Activated gamma-delta T cell treated with anti-CD3 and anti-CD28 coated beads, Interleukin-2, amount 50 U/mL, for 16 hours (primary cell): Measurements from ENCODE around the gene CBR3.
"Not testable (repeated sequence)": the region's sequence is repeated elsewhere in the genome, so short reads cannot be mapped to it uniquely, and the experiment has no call there.

Source experiments
- DNase-seq: peaks from one replicate; pipeline ENCODE4 v3.0.0-alpha.2; 2020; ENCODE audit warnings: low read depth

The CBR3 gene

GRCh38 chr21:36134803-36135390, at the start of gene CBR3:
Gene CBR3, plus strand, starts transcription at chr21:36135079. Its CDS starts 114 bp downstream, at chr21:36135193.
- no peak for DNase-seq

GRCh38 chr21:36087362-36088138, 47.3 kb upstream of the CBR3 start:
- DNase-seq: no peak

DNA sequence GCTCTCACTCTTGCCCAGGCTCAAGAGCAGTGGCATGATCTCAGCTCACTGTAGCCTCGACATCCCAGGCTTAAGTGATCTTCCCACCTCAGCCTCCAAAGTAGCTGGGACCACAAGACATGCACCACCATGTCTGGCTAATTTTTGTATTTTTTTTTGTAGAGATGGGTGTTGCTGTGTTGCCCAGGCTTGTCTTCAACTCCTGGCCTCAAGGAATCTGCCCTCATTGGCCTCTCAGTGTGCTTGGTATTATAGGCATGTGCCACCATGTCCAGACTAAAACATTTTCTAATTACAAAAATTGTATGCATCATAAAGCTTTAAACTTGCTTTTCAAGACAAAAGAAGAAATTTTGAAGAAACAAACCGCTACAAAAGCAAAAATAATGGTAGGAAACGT, 44.9 kb upstream of the CBR3 start:
- DNase-seq: no peak

GRCh38 chr21:36092681-36093080, 42.2 kb upstream of the CBR3 start:
- no peak for DNase-seq

DNA sequence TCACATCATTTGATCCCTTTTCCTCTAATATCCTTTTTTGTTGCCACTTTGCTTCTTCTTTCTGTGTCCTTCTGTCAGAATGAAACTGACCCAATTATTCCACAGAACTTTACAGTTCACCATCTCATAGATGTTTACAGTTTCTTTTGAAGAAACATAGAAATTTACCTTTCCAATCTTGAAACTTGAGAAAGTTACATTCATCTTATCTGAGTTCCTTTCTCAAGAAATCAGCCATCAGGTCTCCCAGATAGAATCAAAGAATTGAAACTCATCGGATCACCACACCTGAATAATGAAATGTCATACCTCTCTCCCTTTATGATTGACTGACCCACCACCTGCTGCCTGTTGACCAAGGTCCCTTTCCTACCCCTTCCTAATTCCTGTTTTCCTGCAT, 41.4 kb upstream of the CBR3 start:
- DNase-seq: no peak

GRCh38 chr21:36096398-36097290, 38.2 kb upstream of the CBR3 start:
- DNase-seq: no peak

DNA sequence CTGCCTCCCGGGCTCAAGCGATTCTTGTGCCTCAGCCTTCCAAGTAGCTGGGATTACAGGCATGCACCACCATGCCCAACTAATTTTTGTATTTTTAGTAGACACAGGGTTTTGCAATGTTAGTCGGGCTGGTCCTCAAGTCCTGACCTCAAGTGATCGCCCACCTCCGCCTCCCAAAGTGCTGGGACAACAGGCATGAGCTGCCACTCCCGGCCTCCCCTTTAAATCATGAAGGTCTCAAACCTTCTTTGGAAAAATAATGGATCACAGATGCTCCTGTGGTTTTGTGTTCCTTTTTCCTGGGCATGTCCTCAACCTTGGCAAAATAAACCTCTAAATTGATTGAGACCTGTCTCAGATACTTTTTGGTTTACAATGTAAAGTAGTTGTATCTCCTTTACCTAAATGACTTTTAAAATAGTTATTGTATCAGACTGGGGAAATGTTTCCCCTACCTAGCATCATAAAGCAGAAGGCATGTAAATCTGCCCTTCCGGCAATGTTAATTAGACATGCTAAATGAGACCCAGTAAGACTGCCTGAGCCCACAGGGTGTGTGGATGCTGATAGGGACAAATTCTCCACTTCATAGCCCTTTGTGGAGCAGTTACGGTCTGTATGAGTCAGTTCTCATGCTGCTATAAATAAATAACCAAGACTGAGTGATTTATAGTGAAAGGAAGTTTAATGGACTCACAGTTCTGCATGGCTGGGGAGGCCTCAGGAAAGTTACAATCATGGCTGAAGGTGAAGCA, 37.3 kb upstream of the CBR3 start:
- DNase-seq: no peak

GRCh38 chr21:36098182-36098532, 36.7 kb upstream of the CBR3 start:
- no peak for DNase-seq

DNA sequence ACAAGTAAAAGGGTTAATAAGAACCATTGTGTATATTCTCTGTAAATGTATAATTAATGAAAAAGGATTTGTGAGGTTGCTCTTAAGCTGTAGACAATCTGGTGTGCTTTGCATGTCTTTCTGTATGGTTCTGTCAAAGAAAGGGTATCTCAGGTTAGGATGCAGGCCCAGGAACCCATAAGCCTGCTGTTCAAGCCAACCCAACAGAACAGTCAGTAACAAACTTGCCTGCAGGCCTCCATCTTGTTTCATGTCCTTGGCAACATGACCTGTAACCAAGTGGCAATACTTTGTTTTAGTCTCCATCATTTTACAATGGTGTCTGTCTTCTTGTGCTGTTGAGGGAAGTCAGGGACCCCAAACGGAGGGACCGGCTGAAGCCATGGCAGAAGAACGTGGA, 35.9 kb upstream of the CBR3 start:
- DNase-seq: no peak

DNA sequence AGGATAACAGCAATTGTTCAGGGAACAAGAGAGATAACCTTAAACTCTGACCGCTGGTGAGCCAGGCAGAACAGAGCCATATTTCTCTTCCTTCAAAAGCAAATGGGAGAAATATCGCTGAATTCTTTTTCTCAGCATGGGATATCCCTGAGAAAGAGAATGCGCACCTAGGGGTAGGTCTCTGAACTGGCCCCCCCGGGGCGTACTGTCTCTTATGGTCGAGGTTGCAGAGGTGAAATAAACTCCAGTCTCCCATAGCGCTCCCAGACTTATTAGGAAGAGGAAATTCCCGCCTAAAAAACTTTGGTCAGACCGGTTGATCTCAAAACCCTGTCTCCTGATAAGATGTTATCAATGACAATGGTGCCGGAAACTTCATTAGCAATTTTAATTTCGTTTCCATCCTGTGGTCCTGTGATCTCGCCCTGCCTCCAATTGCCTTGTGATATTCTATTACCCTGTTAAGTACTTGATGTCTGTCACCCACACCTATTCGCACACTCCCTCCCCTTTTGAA, 35.1 kb upstream of the CBR3 start:
- DNase-seq: not testable (repeated sequence)

DNA sequence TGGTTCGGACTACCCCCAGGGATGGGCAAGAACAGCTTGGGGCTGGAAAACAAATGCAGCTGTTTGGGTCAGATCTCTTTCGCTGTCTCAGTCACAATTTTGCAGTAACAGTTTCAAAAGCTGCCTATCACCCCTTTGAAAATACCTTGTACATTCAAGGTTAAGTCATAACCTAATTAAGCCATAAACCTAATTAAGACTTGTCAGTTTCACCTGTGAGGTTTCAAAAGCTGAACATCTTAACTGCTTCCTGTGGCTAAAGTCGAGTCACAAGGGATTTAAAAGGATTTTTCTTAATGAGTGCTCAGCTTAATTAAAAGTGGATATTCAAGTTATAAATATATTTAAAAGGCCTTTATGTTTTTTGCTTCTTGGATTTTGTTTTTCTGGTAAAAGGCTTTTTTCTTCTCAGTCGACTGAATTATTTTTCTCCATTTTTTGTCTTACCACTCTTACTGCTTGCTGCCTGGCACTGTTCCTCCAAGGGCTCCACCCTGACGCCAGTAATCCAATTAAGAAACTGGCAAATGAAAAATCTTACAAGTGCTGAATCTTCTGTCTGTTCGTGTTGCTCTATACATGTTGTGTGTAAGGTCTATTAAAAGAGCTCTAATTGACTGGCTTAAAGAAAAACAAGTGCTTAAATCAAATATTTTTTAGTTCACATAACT, 33.8 kb upstream of the CBR3 start:
- DNase-seq: no peak

- DNase-seq: no peak
Observed at GRCh38 chr21:36103434-36103833, 31.4 kb upstream of the CBR3 start.

GRCh38 chr21:36104317-36105300, 30.3 kb upstream of the CBR3 start:
- DNase-seq: peak; percentile 42

DNA sequence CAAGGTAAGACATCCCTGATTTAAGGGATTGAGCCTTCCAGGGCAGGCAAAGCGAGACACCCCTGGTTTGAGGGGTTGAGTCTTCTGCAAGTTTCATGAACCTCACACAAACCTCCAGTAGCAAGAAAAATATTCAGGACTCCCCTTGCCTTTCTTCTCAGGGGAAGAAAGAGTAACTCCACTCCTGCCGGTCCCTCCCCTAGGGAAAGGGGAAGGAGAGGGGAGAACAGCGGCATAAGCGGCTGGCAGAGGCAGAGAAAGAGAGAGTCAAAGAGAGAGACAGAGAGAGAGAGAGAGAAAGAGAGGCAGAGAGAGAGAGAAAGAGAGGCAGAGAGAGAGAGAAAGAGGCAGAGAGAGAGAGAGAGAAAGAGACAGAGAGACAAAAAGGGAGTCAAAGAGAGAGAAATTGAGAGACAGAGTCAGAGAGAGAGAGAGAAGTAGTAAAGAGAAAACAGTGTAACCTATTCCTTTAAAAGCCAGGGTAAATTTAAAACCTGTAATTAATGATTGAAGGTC, 29.5 kb upstream of the CBR3 start:
- no peak for DNase-seq

GRCh38 chr21:36109868-36110267, 25.0 kb upstream of the CBR3 start:
- DNase-seq: no peak

GRCh38 chr21:36111238-36111637, 23.6 kb upstream of the CBR3 start:
- DNase-seq: no peak

- no peak for DNase-seq
Observed at GRCh38 chr21:36113647-36114428, 21.0 kb upstream of the CBR3 start.

- DNase-seq: no peak
Observed at GRCh38 chr21:36115138-36115730, 19.6 kb upstream of the CBR3 start.

DNA sequence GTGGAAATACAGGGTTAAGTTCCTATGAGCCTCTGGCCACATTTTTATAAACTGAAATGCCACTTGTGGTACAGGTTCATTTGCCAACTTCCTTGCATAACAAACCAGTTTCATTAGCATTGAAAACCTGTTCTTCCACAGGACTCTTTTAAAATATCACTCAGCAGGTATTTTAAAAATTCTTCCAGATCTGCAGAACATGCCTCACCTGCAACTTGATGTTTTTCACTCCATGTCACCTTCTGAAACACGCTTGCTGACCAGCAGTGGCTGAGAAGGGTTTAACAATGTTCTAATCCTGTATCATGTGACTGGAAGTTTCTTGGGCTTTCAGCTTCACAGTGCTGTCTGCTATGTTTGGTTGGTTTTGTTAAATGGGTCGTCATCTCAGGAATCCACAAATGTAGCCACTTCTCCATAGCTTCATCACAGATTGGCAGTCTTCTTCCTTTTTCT, 17.6 kb upstream of the CBR3 start:
- no peak for DNase-seq
